Muscle layer of duodenum (tissue), 2 donors: ENCODE measurements around the gene FSD1L.

ENCODE experiments used
- H3K27ac ChIP-seq: one replicate; pipeline ENCODE4 v1.7.0; 2013; ENCODE audit warnings: mild to moderate bottlenecking, low read length
- H3K27me3 ChIP-seq: one replicate; pipeline ENCODE4 v1.7.0; 2013; ENCODE audit warnings: low read depth, mild to moderate bottlenecking, control low read depth, low read length
- H3K36me3 ChIP-seq, 2 donors: one replicate each; pipeline ENCODE4 v1.7.0; 2013; ENCODE audit warnings: low read length in 2 of 2, control low read depth in 1 of 2, mild to moderate bottlenecking in 1 of 2; ENCODE audit not compliant: insufficient read depth in 2 of 2, control insufficient read depth in 1 of 2
- H3K4me1 ChIP-seq, 2 donors: one replicate each; pipeline ENCODE4 v1.7.0; 2013; ENCODE audit warnings: low read length in 2 of 2, mild to moderate bottlenecking in 2 of 2, control low read depth in 1 of 2, moderate library complexity in 1 of 2; ENCODE audit not compliant: insufficient read depth in 2 of 2, control insufficient read depth in 1 of 2
- H3K4me3 ChIP-seq, 2 donors: one replicate each; pipeline ENCODE4 v1.7.0; 2013; ENCODE audit warnings: low read length in 2 of 2, low read depth in 1 of 2, mild to moderate bottlenecking in 1 of 2
- H3K9me3 ChIP-seq, 2 donors: one replicate each; pipeline ENCODE4 v1.7.0; 2013; ENCODE audit warnings: low read length in 2 of 2, control low read depth in 1 of 2, mild to moderate bottlenecking in 1 of 2; ENCODE audit not compliant: control insufficient read depth in 1 of 2
- donor health status: healthy.

The FSD1L gene

DNA sequence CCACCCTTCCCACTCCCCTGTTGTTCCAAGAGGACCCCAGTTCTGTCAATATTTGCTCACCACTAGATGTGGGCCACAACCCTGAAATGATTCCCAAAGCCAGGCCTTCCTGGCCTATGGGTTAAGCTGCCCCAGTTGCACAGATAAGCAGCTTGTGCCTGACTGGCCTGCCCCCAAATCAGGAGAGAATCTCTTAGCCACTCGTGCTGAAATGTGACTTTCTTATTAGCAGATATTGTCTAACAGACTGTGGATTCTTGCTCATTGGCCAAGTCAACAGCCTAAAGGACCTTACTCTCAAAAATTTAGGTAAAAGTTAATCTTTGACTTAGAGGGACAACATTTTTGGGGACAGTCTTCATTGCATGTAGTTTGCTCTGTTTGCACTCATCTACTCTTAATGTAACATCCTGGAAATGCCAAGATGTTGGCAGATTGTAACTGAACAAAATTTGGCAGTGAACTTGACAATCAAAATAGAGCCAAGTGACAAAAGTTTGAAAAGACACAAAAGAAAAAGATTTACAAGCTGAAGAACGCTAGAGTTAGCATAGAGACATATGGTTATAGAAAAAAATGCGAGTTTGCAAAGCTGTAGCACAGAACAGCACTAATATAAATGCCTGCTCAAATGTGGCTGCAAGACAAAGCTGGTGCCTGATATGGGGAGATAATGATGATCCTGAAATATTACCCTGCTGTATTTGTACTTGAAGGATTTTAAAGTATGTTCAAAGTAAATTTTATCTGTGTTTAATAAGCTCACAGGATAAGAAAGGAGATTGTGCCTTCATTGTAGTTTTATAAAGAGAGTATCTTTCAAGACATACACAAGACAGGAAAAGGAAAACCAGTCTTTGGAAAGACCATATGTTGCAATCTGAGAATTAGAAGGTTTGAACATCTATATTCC lies 29.0 kb upstream of the FSD1L start:
- Histone ChIP-seq H3K4me3 (no peak overlapping the region), H3K36me3 (no peaks in the 10 kb centered on the region), H3K9me3 (no peaks in the 10 kb centered on the region), H3K27ac (no peak overlapping the region), H3K4me1 (no peaks in the 10 kb centered on the region), H3K27me3 (no peaks in the 10 kb centered on the region)

DNA sequence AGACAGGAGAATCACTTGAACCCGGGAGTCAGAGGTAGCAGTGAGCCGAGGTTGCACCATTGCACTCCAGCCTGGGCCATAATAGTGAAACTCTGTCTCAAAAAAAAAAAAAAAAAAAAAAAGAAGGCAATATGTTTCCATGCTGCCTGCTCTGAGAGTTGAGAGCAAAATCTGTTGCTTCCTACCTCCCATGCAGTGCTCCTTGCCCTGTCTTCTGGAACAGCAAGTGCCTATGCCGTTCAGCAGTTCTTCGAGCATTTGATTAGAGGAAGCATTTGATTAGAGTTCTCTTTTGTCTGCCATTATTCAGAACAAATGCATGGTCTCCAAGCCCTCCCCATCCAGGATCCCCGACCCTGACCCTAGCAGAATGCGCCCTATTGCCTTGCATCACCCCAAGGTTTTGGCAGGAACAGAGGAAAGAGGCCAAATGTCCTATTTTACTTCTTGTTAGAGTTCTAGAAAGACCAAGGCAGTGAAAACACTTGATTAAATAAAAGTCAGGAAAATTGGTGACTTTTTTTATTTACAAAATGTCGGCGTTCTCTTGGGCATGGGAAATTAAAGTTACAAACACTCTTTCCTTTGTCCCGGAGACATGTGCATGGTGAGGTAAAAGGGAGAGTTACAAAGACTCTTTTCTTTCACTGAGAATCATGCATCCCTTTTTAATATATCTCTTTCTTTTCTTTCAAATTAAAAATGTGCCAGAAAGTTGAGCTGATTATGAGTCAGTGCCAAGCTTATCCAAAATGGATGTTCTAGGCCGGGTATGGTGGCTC lies 27.8 kb upstream of the FSD1L start:
- H3K9me3 ChIP-seq, result no peaks in the 10 kb centered on the region
- H3K36me3 ChIP-seq, result no peaks in the 10 kb centered on the region
- H3K4me1 ChIP-seq, result no peaks in the 10 kb centered on the region
- no peak overlapping the region for H3K4me3 ChIP-seq
- no peaks in the 10 kb centered on the region for H3K27me3 ChIP-seq
- no peak overlapping the region for H3K27ac ChIP-seq

DNA sequence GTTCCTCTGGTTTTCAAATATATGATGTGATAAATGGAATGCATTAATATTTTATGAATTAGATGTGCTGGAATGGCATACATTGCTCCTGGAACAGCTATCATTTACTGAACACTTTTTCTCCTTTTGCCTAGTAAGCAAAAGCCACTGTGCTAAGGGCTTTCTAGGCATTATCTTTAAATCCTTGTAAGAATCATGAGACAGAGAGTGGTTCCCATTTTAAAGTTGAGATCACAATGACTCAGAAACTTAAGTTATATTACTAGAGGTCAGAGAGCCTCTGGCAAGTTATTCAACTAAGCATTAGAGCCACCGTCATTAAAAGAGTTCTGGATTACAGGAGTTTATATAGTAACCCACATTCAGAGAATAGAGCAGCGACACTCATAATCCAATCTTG lies 26.7 kb upstream of the FSD1L start:
- H3K4me1 ChIP-seq, result no peaks in the 10 kb centered on the region
- no peaks in the 10 kb centered on the region for H3K36me3 ChIP-seq
- H3K9me3 ChIP-seq, result no peaks in the 10 kb centered on the region
- H3K27ac ChIP-seq, result no peak overlapping the region
- no peak overlapping the region for H3K4me3 ChIP-seq
- no peaks in the 10 kb centered on the region for H3K27me3 ChIP-seq

DNA sequence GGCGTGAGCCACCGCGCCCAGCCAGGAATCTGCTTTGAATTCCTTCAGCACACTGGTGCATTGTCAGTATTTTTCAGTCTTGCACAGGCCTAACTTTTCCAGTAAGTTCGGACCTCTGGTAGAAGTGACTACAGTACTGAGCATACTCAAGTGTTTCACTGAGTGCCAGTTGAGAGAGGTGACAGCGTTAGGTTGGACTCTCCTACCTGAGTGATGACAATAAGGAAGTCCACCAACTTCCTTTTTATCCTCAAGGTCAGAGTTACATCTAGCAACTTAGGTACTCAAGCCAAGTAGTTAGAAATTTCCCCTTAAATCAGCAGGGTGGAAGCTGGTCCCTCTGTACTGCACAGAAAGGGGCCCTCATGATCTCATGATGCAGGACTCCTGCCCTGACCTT lies 26.0 kb upstream of the FSD1L start:
- Histone ChIP-seq H3K4me1 (no peaks in the 10 kb centered on the region), H3K27ac (no peak overlapping the region), H3K27me3 (no peaks in the 10 kb centered on the region), H3K36me3 (no peaks in the 10 kb centered on the region), H3K4me3 (no peak overlapping the region), H3K9me3 (no peaks in the 10 kb centered on the region)

DNA sequence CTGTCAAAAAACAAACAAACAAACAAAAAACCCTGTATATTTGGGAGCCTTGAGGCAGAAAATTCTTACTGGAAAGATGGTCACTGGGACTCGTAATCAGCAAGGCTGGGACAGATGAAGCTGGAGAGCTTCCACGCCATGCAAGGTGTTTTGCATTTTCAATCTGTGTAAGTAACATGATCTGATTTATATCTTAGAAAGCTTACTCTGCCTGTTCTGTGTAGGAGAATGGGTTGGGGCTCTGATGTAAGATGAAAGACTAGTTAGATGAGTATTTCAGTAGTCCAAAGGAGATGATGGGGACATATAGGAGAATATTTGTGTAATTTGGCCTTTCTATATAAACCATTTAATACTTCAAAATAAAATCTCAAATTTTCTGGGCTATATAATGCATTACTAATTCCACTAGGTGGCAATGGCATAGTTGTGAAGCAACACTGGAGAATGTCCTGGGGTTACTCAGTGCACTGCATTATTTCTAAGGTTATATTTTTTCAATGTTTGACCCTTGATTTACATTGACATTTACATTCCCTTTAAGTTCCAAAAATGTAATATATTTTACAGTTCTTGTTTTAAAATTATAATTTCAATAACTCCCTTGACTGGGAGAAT lies 21.9 kb upstream of the FSD1L start:
- H3K27me3 ChIP-seq, result no peaks in the 10 kb centered on the region
- H3K4me3 ChIP-seq, result no peak overlapping the region
- no peaks in the 10 kb centered on the region for H3K36me3 ChIP-seq
- no peak overlapping the region for H3K27ac ChIP-seq
- no peaks in the 10 kb centered on the region for H3K4me1 ChIP-seq
- H3K9me3 ChIP-seq, result no peaks in the 10 kb centered on the region

DNA sequence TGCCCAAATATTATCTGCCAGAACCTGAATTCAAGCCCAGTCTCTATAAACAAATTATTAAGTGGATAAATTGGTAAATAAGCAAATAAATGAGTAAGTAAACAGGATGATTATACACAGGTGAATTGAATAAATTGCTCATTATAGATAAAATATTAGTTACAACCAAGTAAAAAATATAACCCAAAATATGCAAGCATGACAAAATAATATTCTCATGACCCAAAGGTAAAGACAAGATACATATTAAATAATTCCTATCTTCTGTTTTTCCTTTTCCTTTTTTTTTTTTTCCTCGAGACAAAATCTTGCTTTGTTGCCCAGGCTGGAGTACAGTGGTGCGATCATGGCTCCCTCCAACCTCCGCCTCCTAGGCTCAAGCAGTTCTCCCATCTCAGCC lies 21.2 kb upstream of the FSD1L start:
- H3K27ac ChIP-seq, result no peak overlapping the region
- H3K4me3 ChIP-seq, result no peak overlapping the region
- no peaks in the 10 kb centered on the region for H3K27me3 ChIP-seq
- peaks cover 0 to 1% of the 10 kb centered on the region in 2 donors for H3K4me1 ChIP-seq
- no peaks in the 10 kb centered on the region for H3K36me3 ChIP-seq
- H3K9me3 ChIP-seq, result no peaks in the 10 kb centered on the region

DNA sequence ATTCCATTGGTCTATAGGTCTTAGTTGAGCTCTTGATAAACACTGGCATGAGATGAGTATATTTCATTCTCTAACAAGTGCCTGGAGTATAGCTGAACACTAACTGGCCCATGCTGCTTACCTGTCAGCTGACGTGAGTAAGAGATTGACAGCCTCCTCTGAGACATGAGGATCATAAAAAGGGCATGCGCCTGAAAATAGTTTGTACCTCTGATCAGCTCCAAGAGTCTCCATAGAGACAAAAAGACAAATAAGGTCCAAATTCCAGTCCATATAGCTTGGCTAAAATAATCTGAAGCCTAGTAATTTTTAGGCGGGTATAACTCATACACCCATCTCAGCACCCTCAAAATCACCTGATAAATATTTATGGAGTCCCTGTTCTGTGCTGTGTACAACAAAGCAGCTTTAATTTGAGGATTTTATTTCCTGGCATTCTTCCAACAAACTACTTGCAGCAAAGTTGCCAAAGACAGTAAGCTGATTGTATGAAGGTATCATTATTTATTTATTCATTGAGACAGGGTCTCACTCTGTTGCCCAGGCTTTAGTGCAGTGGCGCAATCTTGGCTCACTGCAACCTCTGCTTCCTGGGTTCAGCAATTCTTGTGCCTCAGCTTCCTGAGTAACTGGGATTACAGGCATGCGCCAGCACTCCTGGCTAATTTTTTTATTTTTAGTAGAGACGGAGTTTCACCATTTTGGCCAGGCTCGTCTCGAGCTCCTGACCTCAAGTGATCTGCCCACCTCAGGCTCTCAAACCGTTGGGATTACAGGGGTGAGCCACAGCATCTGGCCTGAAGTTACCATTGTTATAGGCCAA lies 16.2 kb upstream of the FSD1L start:
- H3K36me3 ChIP-seq, result no peaks in the 10 kb centered on the region
- H3K27me3 ChIP-seq, result no peaks in the 10 kb centered on the region
- no peak overlapping the region for H3K27ac ChIP-seq
- H3K4me1 ChIP-seq, result peaks cover 0 to 17% of the 10 kb centered on the region in 2 donors
- no peak overlapping the region for H3K4me3 ChIP-seq
- H3K9me3 ChIP-seq, result no peaks in the 10 kb centered on the region

DNA sequence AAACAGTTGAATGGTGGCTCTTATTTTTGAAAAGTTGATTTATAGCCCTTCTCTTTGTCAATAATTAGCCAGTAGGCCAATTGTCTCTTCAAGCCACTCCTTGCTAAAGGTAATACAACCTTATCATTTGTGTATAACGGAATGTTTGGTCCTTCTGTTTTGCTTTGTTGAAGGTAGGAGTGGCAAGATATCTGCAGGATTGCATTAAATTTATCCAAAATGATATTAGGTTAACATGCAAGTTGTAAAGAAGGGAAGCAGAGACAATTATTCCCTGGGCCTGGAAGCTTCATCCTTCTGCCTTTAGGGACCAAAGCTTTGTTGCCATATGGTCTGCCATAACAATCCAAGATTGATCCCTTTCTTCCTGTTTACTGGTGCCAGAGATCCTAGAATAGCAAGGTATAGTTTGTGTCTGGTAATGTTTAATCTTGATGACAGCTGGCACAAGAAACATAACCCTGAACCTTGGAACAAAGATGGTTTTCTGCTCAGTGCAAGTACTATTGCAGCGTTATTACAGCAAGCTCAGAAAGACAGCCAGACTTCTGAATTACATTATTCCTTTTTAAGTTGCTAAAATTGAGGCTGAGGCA lies 15.5 kb upstream of the FSD1L start:
- Histone ChIP-seq H3K27me3 (no peaks in the 10 kb centered on the region), H3K36me3 (no peaks in the 10 kb centered on the region), H3K4me3 (peak overlapping the region in 1 of 2 donors; percentile 2), H3K4me1 (peaks cover 0 to 17% of the 10 kb centered on the region in 2 donors), H3K27ac (no peak overlapping the region), H3K9me3 (no peaks in the 10 kb centered on the region)

DNA sequence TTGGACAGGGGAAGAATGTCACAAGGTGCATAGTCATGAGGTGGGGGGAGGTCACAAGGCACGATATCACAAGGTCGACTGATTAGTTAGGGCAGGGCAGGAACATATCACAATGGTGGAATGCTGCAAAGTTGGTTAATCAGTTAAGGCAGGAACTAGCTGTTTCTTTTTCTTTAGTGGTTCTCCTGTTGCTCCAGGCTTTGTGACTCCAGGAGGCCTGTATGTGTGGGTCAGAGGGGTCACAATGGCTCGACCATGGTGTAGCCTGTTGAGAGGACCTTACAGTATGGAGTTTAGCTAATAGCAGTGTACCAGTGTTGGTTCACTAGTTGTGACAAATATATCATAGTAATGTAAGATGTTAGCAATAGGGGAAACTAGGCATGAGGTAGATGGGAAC lies 12.4 kb upstream of the FSD1L start:
- no peaks in the 10 kb centered on the region for H3K27me3 ChIP-seq
- H3K36me3 ChIP-seq, result no peaks in the 10 kb centered on the region
- no peak overlapping the region for H3K27ac ChIP-seq
- no peaks in the 10 kb centered on the region for H3K9me3 ChIP-seq
- peaks cover 0 to 17% of the 10 kb centered on the region in 2 donors for H3K4me1 ChIP-seq
- H3K4me3 ChIP-seq, result no peak overlapping the region

DNA sequence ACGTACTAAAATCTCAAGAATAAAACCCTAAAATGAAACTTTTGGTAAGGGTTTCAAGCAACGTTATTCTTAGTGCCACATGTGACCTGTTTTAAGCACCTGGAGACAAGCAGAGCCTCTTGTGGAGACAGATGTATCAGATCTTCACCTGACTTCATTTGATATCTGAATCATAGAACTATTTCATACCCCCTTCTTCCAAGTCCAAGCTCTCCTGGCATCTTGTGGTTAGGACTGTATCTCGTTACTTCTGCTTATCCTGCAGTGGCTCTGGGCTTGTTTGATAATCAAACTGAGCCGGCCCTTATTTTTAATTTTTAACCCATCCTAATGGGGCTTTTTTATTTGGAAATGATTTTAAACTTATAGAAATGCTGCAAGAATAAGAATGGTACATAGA lies 11.1 kb upstream of the FSD1L start:
- Histone ChIP-seq H3K27ac (no peak overlapping the region), H3K27me3 (no peaks in the 10 kb centered on the region), H3K9me3 (no peaks in the 10 kb centered on the region), H3K4me3 (no peak overlapping the region), H3K36me3 (no peaks in the 10 kb centered on the region), H3K4me1 (peaks cover 0 to 15% of the 10 kb centered on the region in 2 donors)
